ENCODE data around the gene SEPTIN11.
A peak's percentile ranks its signal among the peaks of the same experiment; 100 is the strongest.
"Not testable (repeated sequence)": the region's sequence is repeated elsewhere in the genome, so short reads cannot be mapped to it uniquely, and the experiment has no call there.

The SEPTIN11 gene

GRCh38 chr4:76952071-76952470 lies 2.5 kb downstream of the SEPTIN11 start:
- DNase-seq (ENCODE audit: low spot score): no peak

DNA sequence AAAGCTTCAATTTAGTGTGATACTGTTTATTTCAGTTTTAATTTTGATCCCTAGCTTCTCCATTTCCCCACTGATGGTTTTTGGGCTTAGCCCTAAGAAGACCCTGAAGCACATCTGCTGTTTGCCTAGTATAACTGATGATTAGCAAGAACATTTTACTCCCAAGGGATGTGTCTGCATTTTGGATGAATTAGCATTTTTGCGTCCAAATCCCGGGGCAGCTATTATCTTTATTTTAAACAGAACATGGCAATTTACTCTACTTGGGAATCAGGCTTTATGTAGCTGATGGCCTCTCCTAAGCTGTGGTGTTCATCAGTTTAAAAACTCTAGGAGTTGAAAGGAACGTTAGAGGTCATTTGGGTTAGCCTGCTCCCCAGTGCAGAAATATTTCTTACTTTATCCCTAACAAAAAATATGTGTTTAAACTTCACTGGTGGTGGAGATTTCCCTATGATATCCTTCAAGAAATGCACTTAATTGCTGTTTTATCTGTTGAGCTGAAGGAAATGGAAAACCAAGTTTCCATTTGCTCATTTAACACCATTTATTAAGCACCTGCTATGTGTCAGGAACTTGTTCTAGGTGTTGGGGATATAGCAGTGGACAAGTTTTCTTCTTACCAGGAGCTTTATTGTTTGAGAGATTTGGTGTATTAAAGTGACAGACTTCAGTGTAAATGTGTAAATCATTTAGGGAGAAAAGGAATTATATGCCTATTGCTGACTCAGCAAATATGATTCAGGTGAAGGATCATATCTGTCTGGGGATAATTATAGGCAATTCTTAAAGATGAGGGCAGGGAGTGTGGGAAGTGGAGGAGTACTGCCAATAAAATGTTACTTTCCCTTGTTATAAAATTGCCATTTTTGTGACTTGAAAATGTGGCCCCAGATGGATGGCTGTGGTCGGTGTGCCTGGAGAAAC lies 3.4 kb downstream of the SEPTIN11 start:
- DNase-seq (ENCODE audit: low spot score): no peak

GRCh38 chr4:76953956-76954355 lies 4.4 kb downstream of the SEPTIN11 start:
- DNase-seq (ENCODE audit: low spot score): no peak

DNA sequence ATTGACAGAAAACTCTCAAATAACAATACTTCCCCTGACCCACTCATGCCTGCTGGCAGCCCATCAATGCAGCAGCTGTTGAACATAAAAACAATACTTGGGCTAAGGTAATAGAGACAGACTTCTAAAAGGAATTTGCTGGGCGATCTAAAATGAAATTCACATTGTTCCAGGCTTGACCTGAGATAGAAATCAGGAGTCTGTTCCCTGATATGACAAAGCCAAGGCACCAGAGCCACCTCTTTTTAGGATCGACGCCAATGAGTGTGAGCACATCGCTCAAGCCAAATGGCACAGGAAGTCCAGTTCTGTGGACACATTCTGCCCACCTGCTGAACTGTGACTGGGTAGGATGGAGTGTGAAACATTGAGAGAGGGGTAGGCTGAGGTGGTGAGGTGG lies 4.9 kb downstream of the SEPTIN11 start:
- no peak for DNase-seq (ENCODE audit: low spot score)

DNA sequence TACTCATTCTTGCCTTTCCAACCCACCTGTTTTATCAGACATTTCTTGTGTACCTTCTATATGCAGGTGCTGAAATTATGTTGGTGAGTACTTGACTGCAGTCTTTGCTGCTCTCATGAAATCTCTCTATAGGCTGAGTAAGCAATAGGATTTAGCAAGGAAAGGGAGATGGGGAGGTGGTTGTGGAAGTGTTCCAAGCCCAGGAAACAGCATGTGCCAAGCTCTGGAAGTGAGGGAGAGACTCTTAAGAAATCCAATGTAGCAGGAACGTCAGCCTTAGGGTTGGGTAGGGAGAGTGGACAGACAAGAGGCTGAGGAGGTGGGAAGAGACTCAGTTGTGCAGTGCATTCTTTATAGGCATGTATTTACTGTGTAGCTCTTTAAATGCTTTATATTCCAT lies 5.6 kb downstream of the SEPTIN11 start:
- DNase-seq (ENCODE audit: low spot score): no peak

- DNase-seq (ENCODE audit: low spot score): no peak
Observed at GRCh38 chr4:76957004-76957738, 7.6 kb downstream of the SEPTIN11 start.

GRCh38 chr4:76958891-76959290 lies 9.3 kb downstream of the SEPTIN11 start:
- no peak for DNase-seq (ENCODE audit: low spot score)

DNA sequence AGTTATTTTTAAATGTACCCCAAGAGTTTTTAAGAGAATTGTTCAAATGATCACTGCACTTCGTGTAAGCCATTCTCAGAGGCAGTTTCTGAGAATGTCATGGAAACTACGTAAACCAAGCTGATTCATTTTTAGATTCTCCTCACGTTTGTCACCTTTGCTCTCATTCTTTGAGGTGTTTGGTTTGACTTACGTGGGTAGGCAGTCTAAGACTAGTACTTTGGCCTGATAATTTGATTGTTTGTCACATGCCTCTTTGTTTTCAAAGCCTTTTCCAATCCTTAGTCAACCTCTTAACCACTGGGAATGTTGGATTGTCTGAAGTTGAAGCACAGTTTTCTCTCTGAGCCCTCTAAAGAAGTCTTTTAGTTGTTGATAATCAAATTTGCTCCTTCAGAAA lies 10.5 kb downstream of the SEPTIN11 start:
- no peak for DNase-seq (ENCODE audit: low spot score)

- DNase-seq (ENCODE audit: low spot score): no peak
Observed at GRCh38 chr4:76962406-76963130, 13.0 kb downstream of the SEPTIN11 start.

- DNase-seq (ENCODE audit: low spot score): no peak
Observed at GRCh38 chr4:76963131-76963750, 13.7 kb downstream of the SEPTIN11 start.

- DNase-seq (ENCODE audit: low spot score): not testable (repeated sequence)
Observed at GRCh38 chr4:76963927-76964326, 14.4 kb downstream of the SEPTIN11 start.

- no peak for DNase-seq (ENCODE audit: low spot score)
Observed at GRCh38 chr4:76964769-76965168, 15.2 kb downstream of the SEPTIN11 start.

GRCh38 chr4:76965866-76966579 lies 16.5 kb downstream of the SEPTIN11 start:
- DNase-seq (ENCODE audit: low spot score): no peak

DNA sequence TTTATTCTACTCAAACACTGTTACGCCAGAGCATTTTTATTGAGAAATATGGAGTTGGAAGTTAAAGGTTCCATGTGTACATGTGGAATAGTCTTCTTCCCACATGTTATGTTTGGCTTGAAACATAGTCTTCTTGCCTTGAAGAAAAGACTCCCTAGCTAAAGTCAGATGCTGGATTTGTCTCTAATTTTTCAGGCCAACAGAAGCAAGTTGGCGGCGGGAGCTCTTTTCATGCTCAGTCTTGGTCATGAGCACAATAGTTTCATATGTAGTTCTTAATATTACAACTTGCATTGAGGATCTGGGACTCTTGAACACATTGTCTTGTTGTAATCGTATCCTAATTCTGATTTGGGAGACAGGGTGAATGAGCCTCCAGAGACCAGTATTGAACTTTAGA lies 19.4 kb downstream of the SEPTIN11 start:
- no peak for DNase-seq (ENCODE audit: low spot score)

- DNase-seq (ENCODE audit: low spot score): no peak
Observed at GRCh38 chr4:76969495-76969894, 19.9 kb downstream of the SEPTIN11 start.

DNA sequence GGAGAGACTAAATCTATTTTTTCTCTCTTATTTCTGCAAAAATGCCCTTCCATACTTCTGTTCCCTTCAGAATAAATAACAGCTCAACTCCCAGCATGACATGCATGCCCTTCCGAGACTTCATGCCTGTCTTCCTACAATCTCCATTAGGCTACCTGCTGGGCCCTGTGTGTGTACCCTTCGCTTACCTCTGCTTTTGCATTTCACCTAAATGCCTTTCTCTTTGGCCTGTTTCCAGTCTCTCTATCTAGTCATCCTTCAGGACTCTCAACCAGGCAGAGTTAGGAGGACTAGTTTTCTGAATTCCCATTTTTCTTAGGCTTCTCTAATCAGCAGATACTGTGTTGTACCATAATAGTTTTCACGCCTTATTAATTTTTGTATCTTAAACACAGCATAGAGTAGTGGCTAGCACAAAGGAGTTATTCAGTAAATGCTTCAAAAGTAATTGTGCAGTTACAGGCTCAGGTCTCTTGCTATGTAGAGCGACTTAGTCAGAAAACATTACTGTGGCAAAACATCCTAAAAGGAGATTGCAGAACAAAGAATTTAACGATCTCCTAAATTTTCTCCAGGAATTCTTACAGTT lies 20.5 kb downstream of the SEPTIN11 start:
- DNase-seq (ENCODE audit: low spot score): no peak

DNA sequence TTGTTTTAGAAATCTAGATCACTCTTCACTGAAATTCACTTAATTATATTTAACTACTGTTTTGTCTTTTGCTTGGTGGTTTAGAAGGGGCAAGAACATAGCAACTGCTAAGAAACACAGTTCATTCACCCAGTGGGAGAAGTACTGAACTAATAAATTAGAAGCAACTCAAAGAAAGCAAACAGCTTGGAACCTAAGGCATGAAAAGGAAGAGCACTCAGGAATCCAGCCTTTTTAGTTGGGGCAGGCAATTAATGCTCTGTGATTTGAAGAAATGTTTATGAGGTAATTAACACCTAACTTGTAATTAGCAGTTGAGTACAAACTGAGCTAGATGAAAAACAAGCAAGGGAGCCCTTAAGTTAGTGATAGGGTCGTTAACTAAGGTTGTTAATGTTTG lies 22.8 kb downstream of the SEPTIN11 start:
- no peak for DNase-seq (ENCODE audit: low spot score)

- DNase-seq (ENCODE audit: low spot score): no peak
Observed at GRCh38 chr4:76974150-76974549, 24.6 kb downstream of the SEPTIN11 start.

- DNase-seq (ENCODE audit: low spot score): no peak
Observed at GRCh38 chr4:76977113-76977512, 27.6 kb downstream of the SEPTIN11 start.

DNA sequence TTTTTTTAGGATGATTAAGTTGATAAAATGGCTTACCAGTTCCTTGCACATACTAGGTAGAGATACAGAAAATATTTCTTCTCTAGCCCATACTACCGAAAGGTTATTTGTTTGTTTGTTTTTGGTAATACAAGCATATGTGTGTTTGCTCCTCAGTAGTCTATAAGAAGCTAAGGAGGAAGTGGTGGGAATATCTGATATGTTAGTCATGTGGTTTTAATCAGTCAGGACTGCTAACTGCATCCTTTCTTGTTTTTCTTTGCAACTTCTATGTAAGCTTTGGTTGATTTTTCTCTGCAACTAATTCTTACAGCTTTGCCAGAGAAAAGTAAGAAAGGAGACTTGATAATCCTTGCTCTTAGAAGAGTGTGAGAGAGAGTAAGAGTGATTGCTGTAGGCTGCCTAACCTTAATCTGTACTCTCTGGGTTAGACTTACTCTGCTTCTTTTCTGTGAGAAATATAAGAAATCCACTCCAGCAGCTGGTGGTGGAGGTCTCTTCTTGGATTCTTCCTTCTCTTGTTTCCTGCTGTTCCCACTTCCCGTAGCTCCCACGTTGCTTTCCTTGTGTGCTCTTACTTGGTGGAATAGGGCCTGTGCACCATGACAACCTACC lies 28.3 kb downstream of the SEPTIN11 start:
- peak; percentile 14 for DNase-seq (ENCODE audit: low spot score)

- no peak for DNase-seq (ENCODE audit: low spot score)
Observed at GRCh38 chr4:76979236-76979635, 29.7 kb downstream of the SEPTIN11 start.

Measured in LoVo (cell line).